ENCODE results near the gene MAPK12.

Gene MAPK12

GRCh38 chr22:50298937-50299784, 37.7 kb upstream of the MAPK12 start:
- no peak for DNase-seq

- no peak for DNase-seq
Observed at GRCh38 chr22:50298266-50298637, 36.8 kb upstream of the MAPK12 start.

- no peak for DNase-seq
Observed at GRCh38 chr22:50297510-50298265, 36.2 kb upstream of the MAPK12 start.

GRCh38 chr22:50296658-50297490, 35.4 kb upstream of the MAPK12 start:
- no peak for DNase-seq

GRCh38 chr22:50294319-50294656, 32.8 kb upstream of the MAPK12 start:
- DNase-seq = no peak

GRCh38 chr22:50293441-50294318, 32.2 kb upstream of the MAPK12 start:
- no peak for DNase-seq

- no peak for DNase-seq
Observed at GRCh38 chr22:50292643-50293440, 31.4 kb upstream of the MAPK12 start.

- no peak for DNase-seq
Observed at GRCh38 chr22:50289942-50290630, 28.6 kb upstream of the MAPK12 start.

- DNase-seq = no peak
Observed at GRCh38 chr22:50289151-50289941, 27.9 kb upstream of the MAPK12 start.

- no peak for DNase-seq
Observed at GRCh38 chr22:50287731-50288130, 26.2 kb upstream of the MAPK12 start.

- no peak for DNase-seq
Observed at GRCh38 chr22:50286701-50287318, 25.3 kb upstream of the MAPK12 start.

GRCh38 chr22:50286275-50286674, 24.8 kb upstream of the MAPK12 start:
- DNase-seq = no peak

GRCh38 chr22:50285568-50286229, 24.2 kb upstream of the MAPK12 start:
- no peak for DNase-seq

- DNase-seq = no peak
Observed at GRCh38 chr22:50284479-50284878, 23.0 kb upstream of the MAPK12 start.

GRCh38 chr22:50283821-50284220, 22.3 kb upstream of the MAPK12 start:
- no peak for DNase-seq

GRCh38 chr22:50282361-50283155, 21.1 kb upstream of the MAPK12 start:
- no peak for DNase-seq

GRCh38 chr22:50281957-50282356, 20.5 kb upstream of the MAPK12 start:
- no peak for DNase-seq

- no peak for DNase-seq
Observed at GRCh38 chr22:50281384-50281760, 19.9 kb upstream of the MAPK12 start.

All from activated naive CD4-positive, alpha-beta T cell treated with Interleukin-2 at 50 U/mL for 16 hours (primary cell).